Prostate gland (tissue), 2 donors: Measurements from ENCODE around the gene POLR1E. TPM values are rescaled to one million over a fixed set of nuclear protein-coding genes. Genes with fewer than 3 reads are reported as not detected.

Experiments
- DNase-seq: peaks from one replicate; pipeline ENCODE4 v3.0.0-alpha.2; 2019; ENCODE audit warnings: low spot score
- H3K27ac ChIP-seq, 2 donors: fragments of 200-600 bp; sonication (generic); 2 replicates each; pipeline ENCODE4 v1.5.1; 2017 to 2019
- H3K27me3 ChIP-seq: fragments of 200-600 bp; sonication (generic); replicated peaks from 2 replicates; pipeline ENCODE4 v1.5.1; 2019; ENCODE audit not compliant: insufficient read depth
- H3K36me3 ChIP-seq, 2 donors: fragments of 200-600 bp; sonication (generic); 1 replicate in 1 of 2; 2 replicates in 1 of 2; pipeline versions ENCODE4 v1.5.1 to v1.8.1; 2017 to 2019
- H3K4me1 ChIP-seq: fragments of 200-600 bp; sonication (generic); replicated peaks from 2 replicates; pipeline ENCODE4 v1.5.1; 2019
- H3K4me3 ChIP-seq, 2 donors: fragments of 200-600 bp; sonication (generic); 2 replicates each; pipeline ENCODE4 v1.5.1; 2017 to 2019
- H3K9me3 ChIP-seq: fragments of 200-600 bp; sonication (generic); 2 replicates; pipeline ENCODE4 v1.5.1; 2017
- POLR2A ChIP-seq: fragments of 450-650 bp; IDR thresholded peaks from one replicate; pipeline ENCODE4 v1.6.1; 2016; ENCODE audit warnings: antibody characterized with exemption, mild to moderate bottlenecking
- POLR2AphosphoS5 ChIP-seq: sonication (generic); formaldehyde crosslinking; IDR thresholded peaks from one replicate; pipeline ENCODE4 v1.6.1; 2017; ENCODE audit warnings: antibody characterized with exemption
- WGBS: methylation state at CpG from one replicate; pipeline ENCODE4 v1.1.5; 2018; 5-methylcytosine and 5-hydroxymethylcytosine counted together
- intact Hi-C: fragments of 100-400 bp; cut with DNase I; formaldehyde crosslinking; loops from one replicate; pipeline ENCODE4 v1.14.2; 2022
- total RNA-seq, 2 donors: library from RNA; depleted of rRNA; stranded (reverse); fragments of >200 nt; gene quantifications; one replicate each; pipeline ENCODE4 v1.1.0, GENCODE V29; 2016
- TF ChIP-seq, protein P1 (sequence below), 4 experiments: fragments of 200-600 bp in 2 of 4; fragments of 450-650 bp in 2 of 4; sonication (generic) in 2 of 4; IDR thresholded peaks; 1 replicate in 3 of 4; 2 replicates in 1 of 4; pipeline ENCODE4 v1.5.1; 2016 to 2019; ENCODE audit warnings: antibody characterized with exemption in 4 of 4, mild to moderate bottlenecking in 2 of 4, moderate library complexity in 2 of 4

The POLR1E gene
- total RNA-seq, 2 donors from 2014 or later = 20.7 to 21.0 TPM

DNA sequence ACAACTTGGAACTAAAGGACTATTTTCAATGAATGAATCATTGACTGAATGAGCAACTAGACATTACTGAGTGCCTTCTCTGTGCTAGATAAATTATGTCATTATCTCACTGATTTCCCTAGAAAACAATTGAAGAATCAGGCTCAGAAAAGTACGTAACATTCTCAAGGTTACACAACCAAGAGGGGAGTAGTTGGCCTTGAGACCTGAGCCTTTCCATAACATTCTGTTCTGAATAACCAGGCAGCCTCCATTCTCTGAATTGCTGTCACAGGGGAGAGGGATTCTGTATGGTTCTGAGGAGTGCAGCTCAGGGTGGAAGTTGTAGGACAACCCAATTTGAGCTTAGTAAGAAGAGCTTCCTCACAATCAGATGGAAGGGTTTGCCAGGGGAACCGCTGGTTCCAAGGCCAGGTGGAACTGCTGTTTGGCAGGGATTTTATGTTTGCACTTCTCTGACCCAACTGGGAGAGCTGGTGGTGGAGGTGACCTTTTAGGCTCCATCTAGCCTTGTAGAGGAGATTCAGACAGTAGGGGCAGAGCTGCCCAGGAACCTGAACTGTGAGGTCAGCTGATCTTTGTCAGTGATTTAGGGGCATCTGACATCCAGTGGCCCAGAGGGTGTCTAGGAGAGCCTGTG, 16.3 kb downstream of the POLR1E start:
- peaks cover 0 to 3% of the 10 kb centered on the region in 2 donors for H3K36me3 ChIP-seq

DNA sequence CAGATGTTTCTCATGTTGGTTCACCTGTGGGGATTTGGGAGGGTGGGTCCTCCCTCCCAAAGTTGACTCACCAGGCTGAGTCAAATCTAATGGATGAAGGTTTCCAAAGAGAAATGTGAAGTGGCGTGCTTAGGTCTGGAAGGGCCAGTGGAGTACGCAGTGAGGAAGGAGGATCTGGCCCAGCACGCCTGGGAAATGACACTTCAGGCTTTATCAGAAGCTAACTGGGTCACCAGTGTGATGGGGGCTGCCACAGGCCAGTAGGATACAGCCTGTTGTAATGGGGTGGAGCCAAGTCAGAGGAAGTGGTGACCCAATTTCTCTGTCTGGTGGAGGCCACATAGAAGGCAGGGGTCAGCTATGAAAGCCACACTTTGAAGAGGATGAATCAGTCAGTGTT, 18.0 kb downstream of the POLR1E start:
- no peak for DNase-seq
- TF ChIP-seq, protein P1, sequence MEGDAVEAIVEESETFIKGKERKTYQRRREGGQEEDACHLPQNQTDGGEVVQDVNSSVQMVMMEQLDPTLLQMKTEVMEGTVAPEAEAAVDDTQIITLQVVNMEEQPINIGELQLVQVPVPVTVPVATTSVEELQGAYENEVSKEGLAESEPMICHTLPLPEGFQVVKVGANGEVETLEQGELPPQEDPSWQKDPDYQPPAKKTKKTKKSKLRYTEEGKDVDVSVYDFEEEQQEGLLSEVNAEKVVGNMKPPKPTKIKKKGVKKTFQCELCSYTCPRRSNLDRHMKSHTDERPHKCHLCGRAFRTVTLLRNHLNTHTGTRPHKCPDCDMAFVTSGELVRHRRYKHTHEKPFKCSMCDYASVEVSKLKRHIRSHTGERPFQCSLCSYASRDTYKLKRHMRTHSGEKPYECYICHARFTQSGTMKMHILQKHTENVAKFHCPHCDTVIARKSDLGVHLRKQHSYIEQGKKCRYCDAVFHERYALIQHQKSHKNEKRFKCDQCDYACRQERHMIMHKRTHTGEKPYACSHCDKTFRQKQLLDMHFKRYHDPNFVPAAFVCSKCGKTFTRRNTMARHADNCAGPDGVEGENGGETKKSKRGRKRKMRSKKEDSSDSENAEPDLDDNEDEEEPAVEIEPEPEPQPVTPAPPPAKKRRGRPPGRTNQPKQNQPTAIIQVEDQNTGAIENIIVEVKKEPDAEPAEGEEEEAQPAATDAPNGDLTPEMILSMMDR (IDR thresholded peaks at IDR 0.05) = no peak
- no peak for TF ChIP-seq POLR2A
- no peak for TF ChIP-seq POLR2AphosphoS5
- Histone ChIP-seq H3K4me1 (no peaks in the 10 kb centered on the region), H3K27ac (no peak overlapping the region), H3K9me3 (no peaks in the 10 kb centered on the region), H3K27me3 (no peaks in the 10 kb centered on the region), H3K36me3 (peaks cover 0 to 3% of the 10 kb centered on the region in 2 donors), H3K4me3 (no peak overlapping the region)
- 99% methylated on average over 3 of the region's 3 CpGs for WGBS
- intact Hi-C loops = no loop called here

More for the DNA sequence above, 16.3 kb downstream of the POLR1E start:
- no peaks in the 10 kb centered on the region for H3K27me3 ChIP-seq
- WGBS = 64% methylated on average over 2 of the region's 2 CpGs
- no peaks in the 10 kb centered on the region for H3K4me1 ChIP-seq
- intact Hi-C loops = no loop called here
- H3K4me3 ChIP-seq = no peak overlapping the region
- H3K9me3 ChIP-seq = no peaks in the 10 kb centered on the region
- no peak for DNase-seq
- TF ChIP-seq POLR2AphosphoS5 (no peak), POLR2A (no peak)
- TF ChIP-seq, protein P1 (IDR thresholded peaks at IDR 0.05) = no peak
- H3K27ac ChIP-seq = no peak overlapping the region

DNA sequence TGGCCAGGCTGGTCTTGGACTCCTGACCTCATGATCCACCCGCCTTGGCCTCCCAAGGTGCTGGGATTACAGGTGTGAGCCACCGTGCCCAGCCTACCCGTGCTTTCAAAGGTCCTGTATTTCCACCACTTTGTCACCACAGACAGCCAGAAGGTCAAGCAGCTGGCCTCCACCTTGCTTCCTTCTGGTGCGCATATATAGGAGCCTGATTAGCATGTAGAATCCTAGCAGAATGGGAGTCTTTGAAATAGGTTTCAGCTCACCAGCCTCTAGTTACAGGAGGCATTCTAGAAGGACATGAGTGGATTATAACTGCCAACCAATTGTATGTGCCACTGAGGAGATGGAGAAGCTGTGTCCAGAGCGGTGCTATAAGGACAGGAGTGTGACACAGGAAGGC, 18.9 kb downstream of the POLR1E start:
- Histone ChIP-seq H3K9me3 (no peaks in the 10 kb centered on the region), H3K36me3 (peaks cover 0 to 3% of the 10 kb centered on the region in 2 donors), H3K27ac (no peak overlapping the region), H3K27me3 (no peaks in the 10 kb centered on the region), H3K4me1 (no peaks in the 10 kb centered on the region), H3K4me3 (no peak overlapping the region)
- no peak for DNase-seq
- WGBS = 89% methylated on average over 5 of the region's 5 CpGs
- TF ChIP-seq, protein P1 (IDR thresholded peaks at IDR 0.05) = no peak
- TF ChIP-seq POLR2A (no peak), POLR2AphosphoS5 (no peak)
- intact Hi-C loops = no loop called here

DNA sequence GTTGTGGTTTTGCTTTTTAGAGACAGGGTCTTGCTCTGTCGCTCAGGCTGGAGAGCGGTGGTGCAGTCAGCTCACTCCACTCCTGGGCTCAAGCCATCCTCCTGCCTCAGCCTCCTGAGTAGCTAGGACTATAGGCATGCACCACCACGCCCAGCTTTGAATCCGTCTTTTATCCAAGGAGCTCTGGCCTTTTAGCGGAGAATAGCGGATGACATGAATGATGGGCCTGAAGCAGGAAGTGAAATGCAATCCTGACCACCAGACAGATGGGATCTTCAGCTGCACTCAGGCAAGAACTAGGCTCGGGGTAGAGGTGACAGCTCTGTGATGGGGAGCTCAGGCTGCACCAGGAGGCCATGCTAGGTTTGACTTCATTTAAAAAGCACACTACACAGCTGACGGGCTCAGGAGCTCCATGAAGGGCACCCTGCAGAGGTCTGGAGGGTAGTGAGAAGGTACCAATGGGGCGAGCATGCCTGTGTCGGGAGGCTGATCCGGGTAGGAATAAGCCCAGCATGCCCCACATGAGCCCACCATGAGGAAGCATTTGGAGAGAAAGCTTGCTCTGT, 21.9 kb downstream of the POLR1E start:
- TF ChIP-seq POLR2A (no peak), POLR2AphosphoS5 (no peak)
- TF ChIP-seq, protein P1 (IDR thresholded peaks at IDR 0.05) = no peak
- DNase-seq = no peak
- H3K27ac ChIP-seq = no peak overlapping the region
- intact Hi-C loops = no loop called here
- H3K36me3 ChIP-seq = no peaks in the 10 kb centered on the region
- no peaks in the 10 kb centered on the region for H3K4me1 ChIP-seq
- WGBS = 91% methylated on average over 11 of the region's 11 CpGs
- no peaks in the 10 kb centered on the region for H3K9me3 ChIP-seq
- no peak overlapping the region for H3K4me3 ChIP-seq
- H3K27me3 ChIP-seq = no peaks in the 10 kb centered on the region
